A549 (cell line): Measurements from ENCODE around the gene COL8A1.

Source experiments
- ELK1 ChIP-seq: fragments of 150-350 bp; IDR thresholded peaks from 2 replicates; pipeline ENCODE4 v1.6.1; 2014; ENCODE audit warnings: low read depth, mild to moderate bottlenecking, low read length
- EP300 ChIP-seq, 2 experiments: fragments of >200 bp; sonication (Bioruptor Twin); formaldehyde crosslinking; IDR thresholded peaks; 2 replicates in 1 of 2; 3 replicates in 1 of 2; pipeline ENCODE4 v1.6.1; 2016 to 2017
- JUN ChIP-seq, 2 experiments: fragments of >200 bp; sonication (Bioruptor Twin); formaldehyde crosslinking; IDR thresholded peaks; 2 replicates in 1 of 2; 3 replicates in 1 of 2; pipeline ENCODE4 v1.6.1; 2016 to 2017
- MYC ChIP-seq: IDR thresholded peaks from 2 replicates; pipeline ENCODE4 v1.6.1; 2012; ENCODE audit warnings: mild to moderate bottlenecking, inconsistent platforms, low read length, improper control_type of control experiment, borderline replicate concordance

DNA sequence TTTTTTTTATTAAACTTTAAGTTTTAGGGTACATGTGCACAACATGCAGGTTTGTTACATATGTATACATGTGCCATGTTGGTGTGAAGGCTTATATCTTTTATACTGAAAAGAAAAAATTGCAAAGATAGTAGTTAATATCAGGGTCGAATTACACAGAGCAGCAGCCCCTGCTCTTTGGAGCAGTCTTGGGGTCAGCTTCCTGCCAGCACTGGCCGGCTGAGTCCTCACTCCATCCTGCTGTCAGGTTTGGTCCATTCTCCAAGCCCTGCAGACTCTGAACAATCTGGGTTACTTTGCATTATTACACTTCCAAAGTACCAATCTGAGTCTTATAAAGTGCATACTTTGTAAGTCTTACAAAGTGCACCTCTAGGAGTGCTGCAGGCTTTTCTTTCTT, 66.0 kb downstream of the COL8A1 start:
- TF ChIP-seq MYC (no peak), ELK1 (no peak), JUN (IDR thresholded peaks at IDR 0.05) (no peak), EP300 (IDR thresholded peaks at IDR 0.05) (no peak)
